ENCODE data around the gene KRTAP20-3. TPM values are rescaled to one million over a fixed set of nuclear protein-coding genes. Genes with fewer than 3 reads are reported as not detected.

Gene KRTAP20-3
- total and polyA plus RNA-seq, 2 donors (not counting 3 experiments of a cell fraction or from before 2014, with no cell fraction given), result not detected

DNA sequence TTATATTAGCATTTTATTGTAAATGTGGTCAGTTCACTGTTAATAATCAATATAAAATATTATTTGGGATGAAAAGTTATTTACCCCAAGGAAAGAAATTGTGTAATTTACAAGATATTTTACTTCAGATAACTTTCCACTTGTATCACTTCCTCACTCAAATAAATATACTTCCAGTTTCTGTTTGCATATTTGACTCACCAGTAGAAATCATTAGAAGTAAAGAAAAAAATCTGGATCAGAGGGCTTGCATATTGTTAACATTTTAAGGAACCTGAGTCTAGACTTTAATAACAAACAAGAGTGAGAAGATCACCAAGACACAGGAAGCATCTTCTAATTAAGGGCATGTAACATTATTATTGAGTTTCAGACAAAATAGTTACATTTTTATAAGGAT, 22.6 kb upstream of the KRTAP20-3 start:
- BruUV-seq (replicated peaks), result no TSS peak
- no peak for TF ChIP-seq POLR2AphosphoS5 (IDR thresholded peaks at IDR 0.05; ENCODE audit: insufficient read depth, low read depth, low read length)
- TF ChIP-seq GATA2 (IDR thresholded peaks at IDR 0.05; ENCODE audit: insufficient read depth, insufficient read length, low read depth, low read length), result no peak
- TF ChIP-seq MAX (IDR thresholded peaks at IDR 0.05; ENCODE audit: insufficient read depth, insufficient read length), result no peak
- TF ChIP-seq JUN (IDR thresholded peaks at IDR 0.05; ENCODE audit: borderline replicate concordance, insufficient read depth, insufficient read length, low read depth), result no peak
- TF ChIP-seq POLR2A (IDR thresholded peaks at IDR 0.05; ENCODE audit: low read depth, low read length), result no peak
- no peak for TF ChIP-seq EZH2 (IDR thresholded peaks at IDR 0.05; ENCODE audit: borderline replicate concordance, low read depth, low read length, severe bottlenecking)
- no peak for TF ChIP-seq MYC (IDR thresholded peaks at IDR 0.05; ENCODE audit: low read depth, low read length)
- TF ChIP-seq FOS (IDR thresholded peaks at IDR 0.05; ENCODE audit: borderline replicate concordance, insufficient read depth, low read length), result no peak
- no peak for TF ChIP-seq CTCF (IDR thresholded peaks at IDR 0.05; ENCODE audit: extremely low read depth in 1 of 2, insufficient read depth in 1 of 2, low read depth in 1 of 2, low read length in 2 of 2)
- peaks cover 10% of the 10 kb centered on the region for H3K9me3 ChIP-seq (replicated peaks; ENCODE audit: control insufficient read depth, insufficient read depth, low read length)
- no peak overlapping the region for H3K9ac ChIP-seq (replicated peaks; ENCODE audit: extremely low read depth, insufficient read depth, low read length)
- ChIA-PET POLR2A (no interaction called here), CTCF (no interaction called here)
- no peak overlapping the region for H3K4me3 ChIP-seq (replicated peaks in 1 of 3; ENCODE audit: insufficient read depth in 1 of 3, low read depth in 1 of 3, low read length in 3 of 3)
- H3K79me2 ChIP-seq (ENCODE audit: control insufficient read depth, insufficient read depth, low read length), result no peaks in the 10 kb centered on the region
- no peak overlapping the region for H3K27ac ChIP-seq (ENCODE audit: insufficient read depth, low read depth, low read length)
- H3K36me3 ChIP-seq (ENCODE audit: control insufficient read depth in 2 of 2, extremely low read depth in 1 of 2, insufficient read depth in 2 of 2, low read length in 2 of 2), result no peaks in the 10 kb centered on the region
- no peak for DNase-seq (ENCODE audit: low read depth, low spot score)
- no peaks in the 10 kb centered on the region for H3K9me1 ChIP-seq (replicated peaks; ENCODE audit: control insufficient read depth, extremely low read depth, insufficient read depth, low read length)
- FAIRE-seq, result no peak
- no peaks in the 10 kb centered on the region for H3K27me3 ChIP-seq (ENCODE audit: control insufficient read depth in 2 of 2, insufficient read depth in 2 of 2, low read length in 2 of 2)
- H2AFZ ChIP-seq (ENCODE audit: low read depth, low read length), result no peak overlapping the region
- intact Hi-C loops (cut with micrococcal nuclease) (no loop called here), dilution Hi-C loops (cut with MboI; ENCODE audit: extremely low pct_ligation_motif_present, low sequenced_read_pairs) (no loop called here)
- H4K20me1 ChIP-seq (replicated peaks; ENCODE audit: control insufficient read depth, extremely low read depth, insufficient read depth, low read length), result no peaks in the 10 kb centered on the region
- H3K4me1 ChIP-seq (ENCODE audit: control insufficient read depth, extremely low read depth, insufficient read depth, low read length), result no peaks in the 10 kb centered on the region
- no peak overlapping the region for H3K4me2 ChIP-seq (ENCODE audit: insufficient read depth, low read length)
